HEK293T (cell line): Measurements from ENCODE around the gene HPSE2.

ENCODE experiments used
- L3MBTL2 ChIP-seq: fragments of 450-650 bp; conservative IDR thresholded peaks from 2 replicates; pipeline ENCODE4 v1.6.1; 2016; ENCODE audit warnings: mild to moderate bottlenecking
- SP1 ChIP-seq: fragments of 450-650 bp; IDR thresholded peaks from 2 replicates; pipeline ENCODE4 v1.6.1; 2017

DNA sequence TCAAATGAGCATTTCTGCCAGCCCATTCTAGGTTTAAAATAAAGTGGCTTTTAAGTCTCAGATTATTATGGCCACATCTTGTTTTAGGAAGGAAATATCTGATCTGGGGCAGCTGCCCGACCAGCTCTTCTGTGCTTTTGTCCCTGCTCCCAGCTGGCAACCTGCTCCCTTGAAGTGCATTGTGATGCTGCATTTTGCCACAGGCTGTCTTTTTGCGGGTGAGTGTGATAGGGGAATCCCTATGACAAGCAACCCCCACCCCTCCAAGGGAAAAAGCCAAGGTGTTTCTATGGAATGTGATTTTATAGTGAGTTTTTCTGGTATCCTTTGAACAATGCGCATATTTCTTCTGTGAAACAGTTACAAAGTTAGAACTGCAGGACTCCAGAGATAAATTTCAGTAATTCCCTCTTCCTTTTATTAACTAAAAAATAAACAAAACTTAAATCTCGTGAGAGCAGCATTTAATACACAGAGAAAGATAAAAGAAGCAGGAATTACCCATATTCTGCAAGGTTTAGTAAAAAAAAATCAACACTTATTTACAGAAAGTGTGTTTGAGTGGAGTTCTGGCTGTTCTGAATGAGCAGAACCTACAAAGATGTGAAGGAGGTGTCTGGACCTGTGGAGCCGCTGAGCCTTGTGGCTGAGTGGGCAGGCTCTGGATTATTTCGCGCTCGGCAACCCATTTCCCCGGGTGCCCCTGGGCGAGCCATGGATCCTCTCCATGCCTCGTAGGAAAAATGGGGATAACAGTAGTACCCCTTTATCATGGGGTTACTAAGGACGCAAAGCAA lies 778.8 kb downstream of the HPSE2 start:
- no peak for TF ChIP-seq SP1
- TF ChIP-seq L3MBTL2 = no peak
